Skeletal muscle satellite cell (primary cell): Measurements from ENCODE around the gene KIAA0825.

Experiments used
- H3K27me3 ChIP-seq: 2 replicates; pipeline ENCODE4 v1.7.0; 2013; ENCODE audit warnings: low read length; ENCODE audit not compliant: control insufficient read depth, insufficient read depth
- H3K36me3 ChIP-seq: 2 replicates; pipeline ENCODE4 v1.7.0; 2013; ENCODE audit warnings: mild to moderate bottlenecking, control low read depth, low read length; ENCODE audit not compliant: insufficient read depth
- H3K4me1 ChIP-seq: 2 replicates; pipeline ENCODE4 v1.7.0; 2013; ENCODE audit warnings: low read length; ENCODE audit not compliant: control insufficient read depth, insufficient read depth
- H3K4me2 ChIP-seq: 2 replicates; pipeline ENCODE4 v1.7.0; 2013; ENCODE audit warnings: mild to moderate bottlenecking, low read length
- H3K4me3 ChIP-seq: 2 replicates; pipeline ENCODE4 v1.7.0; 2013; ENCODE audit warnings: low read length
- H3K9ac ChIP-seq: 2 replicates; pipeline ENCODE4 v1.7.0; 2013; ENCODE audit warnings: mild to moderate bottlenecking, low read depth, low read length, moderate library complexity
- H3K9me3 ChIP-seq: replicated peaks from 2 replicates; pipeline ENCODE4 v1.7.0; 2013; ENCODE audit warnings: mild to moderate bottlenecking, control low read depth, low read length

The KIAA0825 gene

DNA sequence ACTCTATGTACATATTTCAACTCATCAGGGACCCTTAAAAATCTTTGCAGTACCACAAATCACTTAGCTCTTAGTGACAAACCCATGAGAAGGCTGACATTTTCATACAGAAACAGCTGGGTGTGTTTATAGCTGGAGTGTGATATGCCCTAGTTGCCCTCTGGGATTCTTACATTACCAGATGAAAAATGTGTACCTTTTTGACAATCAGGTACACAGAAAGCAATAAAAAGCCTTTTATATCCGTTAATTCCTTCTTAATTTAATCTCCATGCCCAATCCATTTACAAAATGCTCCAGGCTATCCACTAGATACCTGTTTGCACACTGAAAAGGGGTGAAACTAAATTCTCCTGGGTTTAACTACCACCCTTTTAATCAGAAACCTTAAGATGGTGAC lies 222.9 kb downstream of the KIAA0825 start:
- Histone ChIP-seq H3K9me3 (no peaks in the 10 kb centered on the region), H3K27me3 (no peaks in the 10 kb centered on the region), H3K4me1 (no peaks in the 10 kb centered on the region), H3K4me2 (no peak overlapping the region), H3K36me3 (no peaks in the 10 kb centered on the region), H3K9ac (no peak overlapping the region), H3K4me3 (no peak overlapping the region)

- Histone ChIP-seq H3K27me3 (no peaks in the 10 kb centered on the region), H3K4me2 (no peak overlapping the region), H3K4me3 (no peak overlapping the region), H3K9me3 (no peaks in the 10 kb centered on the region), H3K36me3 (no peaks in the 10 kb centered on the region), H3K4me1 (no peaks in the 10 kb centered on the region), H3K9ac (no peak overlapping the region)
Observed at GRCh38 chr5:94391996-94392395, 226.4 kb downstream of the KIAA0825 start.

GRCh38 chr5:94389515-94389899 lies 228.9 kb downstream of the KIAA0825 start:
- Histone ChIP-seq H3K4me1 (no peaks in the 10 kb centered on the region), H3K27me3 (no peaks in the 10 kb centered on the region), H3K9ac (no peak overlapping the region), H3K9me3 (no peaks in the 10 kb centered on the region), H3K4me3 (no peak overlapping the region), H3K36me3 (no peaks in the 10 kb centered on the region), H3K4me2 (no peak overlapping the region)

DNA sequence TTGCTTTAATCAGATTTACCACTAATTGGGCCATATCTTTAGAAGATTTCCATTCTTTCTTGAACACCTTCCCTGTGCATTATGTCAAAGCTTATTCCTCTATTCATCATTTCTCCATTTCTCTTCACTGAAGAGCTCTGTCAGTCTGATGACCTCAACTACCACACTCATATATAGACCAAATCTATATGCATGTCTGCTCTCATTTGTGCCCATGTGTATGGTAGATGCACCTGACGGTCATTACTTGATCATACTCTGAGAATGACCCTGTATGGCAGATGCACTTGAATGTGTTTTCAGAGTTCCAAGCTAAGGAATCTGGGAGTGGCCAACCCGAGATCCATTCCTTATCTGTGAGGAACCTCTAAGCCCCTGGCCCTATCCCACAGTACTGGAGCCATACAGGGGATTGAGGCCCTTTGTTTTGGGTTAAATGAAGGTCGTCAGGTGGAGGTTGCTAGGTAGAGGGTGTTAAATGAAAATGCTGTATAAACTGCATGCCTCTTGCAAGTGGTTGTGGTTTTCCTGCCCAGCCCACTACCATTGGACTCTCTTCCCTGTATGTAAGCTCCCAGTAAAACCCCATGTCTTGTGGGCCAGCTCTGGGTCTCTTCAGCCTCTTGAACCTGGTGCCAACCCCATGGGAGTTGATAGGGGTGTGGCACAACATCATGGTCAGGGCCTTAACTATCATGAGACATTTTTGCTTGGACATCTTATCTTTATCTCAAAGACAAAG lies 229.5 kb downstream of the KIAA0825 start:
- Histone ChIP-seq H3K27me3 (no peaks in the 10 kb centered on the region), H3K4me2 (no peak overlapping the region), H3K9ac (no peak overlapping the region), H3K36me3 (no peaks in the 10 kb centered on the region), H3K4me3 (no peak overlapping the region), H3K9me3 (no peaks in the 10 kb centered on the region), H3K4me1 (no peaks in the 10 kb centered on the region)

- no peaks in the 10 kb centered on the region for H3K9me3 ChIP-seq
- H3K4me3 ChIP-seq = no peak overlapping the region
- no peak overlapping the region for H3K9ac ChIP-seq
- no peaks in the 10 kb centered on the region for H3K4me1 ChIP-seq
- no peaks in the 10 kb centered on the region for H3K36me3 ChIP-seq
- no peak overlapping the region for H3K4me2 ChIP-seq
- no peaks in the 10 kb centered on the region for H3K27me3 ChIP-seq
Observed at GRCh38 chr5:94385767-94386166, 232.6 kb downstream of the KIAA0825 start.

DNA sequence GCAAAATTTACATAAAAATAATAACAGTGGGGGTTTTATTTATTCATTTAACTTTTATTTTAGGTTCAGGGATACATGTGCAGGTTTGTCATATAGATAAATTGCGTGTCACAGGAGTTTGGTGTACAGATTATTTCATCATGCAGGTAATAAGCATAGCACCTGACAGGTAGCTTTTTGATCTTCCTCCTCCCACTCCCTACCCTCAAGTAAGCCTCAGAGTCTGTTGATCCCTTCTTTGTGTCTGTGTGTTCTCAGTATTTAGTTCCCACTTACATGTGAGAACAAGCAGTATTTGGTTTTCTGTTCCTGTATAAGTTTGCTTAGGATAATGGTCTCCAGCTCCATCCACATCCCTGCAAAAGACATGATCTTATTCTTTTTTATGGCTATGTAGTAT lies 240.3 kb downstream of the KIAA0825 start:
- Histone ChIP-seq H3K9me3 (no peaks in the 10 kb centered on the region), H3K4me3 (no peak overlapping the region), H3K9ac (no peak overlapping the region), H3K36me3 (no peaks in the 10 kb centered on the region), H3K4me2 (no peak overlapping the region), H3K27me3 (no peaks in the 10 kb centered on the region), H3K4me1 (no peaks in the 10 kb centered on the region)

- H3K4me2 ChIP-seq = no peak overlapping the region
- H3K4me3 ChIP-seq = no peak overlapping the region
- H3K4me1 ChIP-seq = no peaks in the 10 kb centered on the region
- H3K9me3 ChIP-seq = no peaks in the 10 kb centered on the region
- no peaks in the 10 kb centered on the region for H3K36me3 ChIP-seq
- no peaks in the 10 kb centered on the region for H3K27me3 ChIP-seq
- no peak overlapping the region for H3K9ac ChIP-seq
Observed at GRCh38 chr5:94376672-94377345, 241.6 kb downstream of the KIAA0825 start.

- Histone ChIP-seq H3K4me2 (no peak overlapping the region), H3K9me3 (no peaks in the 10 kb centered on the region), H3K4me1 (no peaks in the 10 kb centered on the region), H3K36me3 (no peaks in the 10 kb centered on the region), H3K27me3 (no peaks in the 10 kb centered on the region), H3K4me3 (no peak overlapping the region), H3K9ac (no peak overlapping the region)
Observed at GRCh38 chr5:94375801-94376200, 242.6 kb downstream of the KIAA0825 start.

GRCh38 chr5:94374336-94374735 lies 244.1 kb downstream of the KIAA0825 start:
- Histone ChIP-seq H3K27me3 (no peaks in the 10 kb centered on the region), H3K4me1 (no peaks in the 10 kb centered on the region), H3K4me2 (no peak overlapping the region), H3K9me3 (no peaks in the 10 kb centered on the region), H3K4me3 (no peak overlapping the region), H3K36me3 (no peaks in the 10 kb centered on the region), H3K9ac (no peak overlapping the region)

DNA sequence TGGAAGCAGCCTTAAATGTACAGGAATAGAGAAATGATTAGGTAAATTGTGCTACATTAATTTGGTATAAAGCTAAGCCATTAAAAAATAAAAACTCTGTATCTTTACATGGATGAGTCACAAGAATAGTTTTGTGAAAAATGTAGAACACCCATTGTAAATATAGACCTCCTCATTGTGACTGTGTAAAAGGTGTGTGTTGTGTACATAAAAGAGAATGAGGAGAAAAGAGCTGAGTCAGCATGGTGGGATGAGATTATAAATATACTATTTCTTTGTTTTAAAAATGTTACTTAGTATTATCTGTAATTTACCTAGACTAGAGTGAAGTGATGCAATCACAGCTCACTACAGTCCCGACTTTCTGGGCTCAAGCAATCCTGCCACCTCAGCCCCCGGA lies 250.5 kb downstream of the KIAA0825 start:
- H3K4me3 ChIP-seq = no peak overlapping the region
- no peaks in the 10 kb centered on the region for H3K27me3 ChIP-seq
- no peak overlapping the region for H3K9ac ChIP-seq
- H3K9me3 ChIP-seq = no peaks in the 10 kb centered on the region
- H3K36me3 ChIP-seq = no peaks in the 10 kb centered on the region
- H3K4me1 ChIP-seq = no peaks in the 10 kb centered on the region
- H3K4me2 ChIP-seq = no peak overlapping the region

DNA sequence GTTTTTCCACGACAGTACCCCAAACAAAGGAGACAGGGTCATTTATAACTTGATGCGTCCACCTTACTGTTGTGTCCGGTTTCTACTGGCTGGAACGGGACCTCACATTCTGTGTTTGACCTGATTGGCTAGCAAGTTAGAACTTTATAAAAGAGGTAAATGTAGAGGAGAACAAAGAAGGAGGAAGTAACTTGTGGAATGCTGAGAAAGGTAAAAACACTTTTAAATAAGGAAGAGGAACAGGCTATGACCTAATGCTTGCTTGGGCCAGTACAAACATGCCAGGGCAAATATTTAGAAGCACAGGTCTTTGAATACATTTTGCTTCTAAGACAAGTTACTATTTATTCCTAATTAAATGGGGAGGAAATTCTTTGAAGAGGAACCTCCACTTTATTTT lies 251.6 kb downstream of the KIAA0825 start:
- Histone ChIP-seq H3K4me2 (no peak overlapping the region), H3K9me3 (no peaks in the 10 kb centered on the region), H3K9ac (no peak overlapping the region), H3K27me3 (no peaks in the 10 kb centered on the region), H3K4me3 (no peak overlapping the region), H3K4me1 (no peaks in the 10 kb centered on the region), H3K36me3 (no peaks in the 10 kb centered on the region)

DNA sequence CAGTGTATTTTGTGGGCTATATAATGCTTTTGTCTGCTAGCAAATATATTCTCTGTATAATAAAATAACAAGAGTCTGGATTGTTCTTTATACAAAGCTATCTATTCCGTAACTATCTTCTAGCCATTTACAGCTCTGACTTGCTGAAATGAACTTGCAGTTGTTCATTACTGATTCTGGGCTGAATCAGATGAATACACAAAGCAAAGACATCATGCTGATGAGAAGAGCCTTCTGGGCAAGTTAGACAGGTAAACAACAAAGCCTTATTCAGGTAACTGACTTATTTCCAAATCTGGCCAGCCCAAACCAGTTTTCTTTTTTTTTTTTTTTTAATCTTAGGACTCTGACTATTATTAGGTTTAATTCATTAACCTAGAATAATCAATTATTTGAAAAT lies 255.5 kb downstream of the KIAA0825 start:
- no peaks in the 10 kb centered on the region for H3K36me3 ChIP-seq
- H3K9me3 ChIP-seq = no peaks in the 10 kb centered on the region
- H3K4me3 ChIP-seq = no peak overlapping the region
- H3K4me1 ChIP-seq = no peaks in the 10 kb centered on the region
- no peak overlapping the region for H3K9ac ChIP-seq
- H3K27me3 ChIP-seq = no peaks in the 10 kb centered on the region
- no peak overlapping the region for H3K4me2 ChIP-seq
